Vagina (tissue), 2 donors: Measurements from ENCODE around the gene B4GALT2.

Experiments used
- CTCF ChIP-seq, 3 experiments: fragments of 450-650 bp in 2 of 3; fragments of 200-600 bp in 1 of 3; sonication (generic) in 1 of 3; IDR thresholded peaks; one replicate each; pipeline ENCODE4 v1.5.1; 2017 to 2019; ENCODE audit warnings: antibody characterized with exemption in 3 of 3, mild to moderate bottlenecking in 2 of 3, moderate library complexity in 2 of 3
- POLR2A ChIP-seq, 2 donors: fragments of 450-650 bp; IDR thresholded peaks; one replicate each; pipeline ENCODE4 v1.6.1; 2017; ENCODE audit warnings: antibody characterized with exemption in 2 of 2, mild to moderate bottlenecking in 2 of 2, moderate library complexity in 2 of 2
- POLR2AphosphoS5 ChIP-seq, 2 donors: sonication (generic); formaldehyde crosslinking; IDR thresholded peaks; one replicate each; pipeline ENCODE4 v1.9.0; 2017; ENCODE audit warnings: antibody characterized with exemption in 2 of 2, mild to moderate bottlenecking in 2 of 2, low read depth in 1 of 2; ENCODE audit not compliant: insufficient read depth in 1 of 2

GRCh38 chr1:43953361-43953760, 25.6 kb upstream of the B4GALT2 start:
- TF ChIP-seq CTCF (IDR thresholded peaks at IDR 0.05), result no peak
- TF ChIP-seq POLR2A (IDR thresholded peaks at IDR 0.05), result no peak
- TF ChIP-seq POLR2AphosphoS5 (IDR thresholded peaks at IDR 0.05; ENCODE audit: insufficient read depth in 1 of 2, low read depth in 1 of 2), result no peak
